Measurements from ENCODE around the gene ASB16. TPM values are rescaled to one million over a fixed set of nuclear protein-coding genes. Genes with fewer than 3 reads are reported as not detected.

ASB16 gene
- polyA plus RNA-seq (2011; rRNA removed) (not detected in 2 replicates), polyA minus RNA-seq (2011; rRNA and poly(A)+ RNA removed) (not detected in 2 replicates)

- TF ChIP-seq CTCF (IDR thresholded peaks at IDR 0.05; ENCODE audit: low read depth, low read length): no peak
- H3K9me3 ChIP-seq (ENCODE audit: control insufficient read depth, insufficient read depth, low read length): no peaks in the 10 kb centered on the region
- no peak for DNase-seq (ENCODE audit: low read depth, low spot score)
- H3K4me3 ChIP-seq (ENCODE audit: low read depth, low read length): peak within 1 kb of the TSS; percentile 29
- CTCF ChIA-PET: interaction anchor here (1.1 to 1.7 kb wide), 2 partner anchors 175 to 293 kb away, joined by 3 read pairs; partner anchors contain the start of gene GRN
- H3K27me3 ChIP-seq (ENCODE audit: control insufficient read depth, insufficient read depth, low read length): no peaks in the 10 kb centered on the region
- H3K27ac ChIP-seq (ENCODE audit: low read depth, low read length): peak within 1 kb of the TSS; percentile 39
- POLR2A ChIA-PET: interaction anchor here (0.8 kb wide), 1 partner anchor 47 kb away, joined by 4 read pairs; the partner anchor contains the start of gene HDAC5
Observed at GRCh38 chr17:44170499-44171201, at the start of gene ASB16. TSS of gene ASB16 (plus strand) at chr17:44170704. CDS start at chr17:44170790, 86 bp downstream.

- CTCF ChIA-PET: interaction anchor here (1.5 kb wide), 1 partner anchor 7 kb away, joined by 3 read pairs; no protein-coding TSS in a partner anchor
- no peak for DNase-seq (ENCODE audit: low read depth, low spot score)
- Histone ChIP-seq H3K9me3 (ENCODE audit: control insufficient read depth, insufficient read depth, low read length) (no peaks in the 10 kb centered on the region; the same call in 1 of the 2 replicates), H3K27me3 (ENCODE audit: control insufficient read depth, insufficient read depth, low read length) (no peaks in the 10 kb centered on the region), H3K27ac (ENCODE audit: low read depth, low read length) (no peak overlapping the region), H3K4me3 (ENCODE audit: low read depth, low read length) (no peak overlapping the region)
- POLR2A ChIA-PET: interaction anchor here (0.7 kb wide), 2 partner anchors 8 to 17 kb away, joined by 3 to 5 read pairs; no protein-coding TSS in a partner anchor
- no peak for TF ChIP-seq CTCF (IDR thresholded peaks at IDR 0.05; ENCODE audit: low read depth, low read length)
Observed at GRCh38 chr17:44120851-44121605, 49.5 kb upstream of the ASB16 start.

- POLR2A ChIA-PET: interaction anchor here (0.7 kb wide), 1 partner anchor 16 kb away, joined by 3 read pairs; no protein-coding TSS in a partner anchor
- Histone ChIP-seq H3K9me3 (ENCODE audit: control insufficient read depth, insufficient read depth, low read length) (no peaks in the 10 kb centered on the region; the same call in 1 of the 2 replicates), H3K4me3 (ENCODE audit: low read depth, low read length) (peak overlapping the region; percentile 82), H3K27me3 (ENCODE audit: control insufficient read depth, insufficient read depth, low read length) (no peaks in the 10 kb centered on the region), H3K27ac (ENCODE audit: low read depth, low read length) (no peak overlapping the region)
- no peak for DNase-seq (ENCODE audit: low read depth, low spot score)
- TF ChIP-seq CTCF (IDR thresholded peaks at IDR 0.05; ENCODE audit: low read depth, low read length): no peak
- CTCF ChIA-PET: interaction anchor here (1.3 to 1.5 kb wide), 2 partner anchors 9 to 46 kb away, joined by 3 to 8 read pairs; no protein-coding TSS in a partner anchor
Observed at GRCh38 chr17:44121997-44122815, 48.3 kb upstream of the ASB16 start.

- CTCF ChIA-PET: interaction anchor here (0.6 to 1.6 kb wide), 14 partner anchors 8 to 245 kb away, joined by 3 to 11 read pairs (median 4); partner anchors contain the start of gene LSM12
- no peak overlapping the region for H3K27ac ChIP-seq (ENCODE audit: low read depth, low read length)
- DNase-seq (ENCODE audit: low read depth, low spot score): no peak
- POLR2A ChIA-PET: interaction anchor here (0.9 to 1.3 kb wide), 8 partner anchors 14 to 65 kb away, joined by 3 to 21 read pairs (median 4); partner anchors contain the start of genes ASB16, LSM12 and TMUB2
- TF ChIP-seq CTCF (IDR thresholded peaks at IDR 0.05; ENCODE audit: low read depth, low read length): no peak
- no peaks in the 10 kb centered on the region; the same call in 1 of the 2 replicates for H3K9me3 ChIP-seq (ENCODE audit: control insufficient read depth, insufficient read depth, low read length)
- peak overlapping the region; percentile 82 for H3K4me3 ChIP-seq (ENCODE audit: low read depth, low read length)
- no peaks in the 10 kb centered on the region for H3K27me3 ChIP-seq (ENCODE audit: control insufficient read depth, insufficient read depth, low read length)
Observed at GRCh38 chr17:44122816-44123355, 47.6 kb upstream of the ASB16 start.
